GM23338 (cell line): ENCODE data around the gene HDAC6. TPM values are rescaled to one million over a fixed set of nuclear protein-coding genes. Genes with fewer than 3 reads are reported as not detected.

Experiments used
- ATAC-seq: fragments of 200-7000 bp; cut with Tn5 transposase; 3 replicates; pipeline ENCODE4 v1.9.1; 2020
- DNase-seq: peaks from one replicate; pipeline ENCODE4 v3.0.0-alpha.2; 2015; ENCODE audit warnings: low spot score
- H2AFZ ChIP-seq: fragments of 200-600 bp; sonication (generic); 2 replicates; pipeline ENCODE4 v1.8.0; 2016; ENCODE audit warnings: antibody characterized with exemption, mild to moderate bottlenecking, moderate library complexity
- H3F3A ChIP-seq: fragments of 200-600 bp; sonication (generic); replicated peaks from 2 replicates; pipeline ENCODE4 v1.8.0; 2017; ENCODE audit warnings: antibody characterized with exemption, mixed run types, low read depth
- H3K27ac ChIP-seq: fragments of 200-600 bp; sonication (generic); 2 replicates; pipeline ENCODE4 v1.6.1; 2016; ENCODE audit warnings: low read depth
- H3K27me3 ChIP-seq: fragments of 200-600 bp; sonication (generic); 2 replicates; pipeline ENCODE4 v1.8.0; 2016; ENCODE audit warnings: mild to moderate bottlenecking, mixed run types, moderate library complexity; ENCODE audit not compliant: insufficient read depth
- H3K36me3 ChIP-seq: fragments of 200-600 bp; sonication (generic); 2 replicates; pipeline ENCODE4 v1.8.0; 2016; ENCODE audit warnings: mild to moderate bottlenecking; ENCODE audit not compliant: insufficient read depth
- H3K4me1 ChIP-seq: fragments of 200-600 bp; sonication (generic); 2 replicates; pipeline ENCODE4 v1.8.0; 2016; ENCODE audit warnings: mild to moderate bottlenecking, moderate library complexity; ENCODE audit not compliant: insufficient read depth
- H3K4me2 ChIP-seq: fragments of 200-600 bp; sonication (generic); 2 replicates; pipeline ENCODE4 v1.7.1; 2017; ENCODE audit warnings: mixed run types
- H3K4me3 ChIP-seq: fragments of 200-600 bp; sonication (generic); 2 replicates; pipeline ENCODE4 v1.6.1; 2016; ENCODE audit warnings: mixed run types
- H3K79me2 ChIP-seq: fragments of 200-600 bp; sonication (generic); replicated peaks from 2 replicates; pipeline ENCODE4 v1.8.0; 2017; ENCODE audit warnings: mild to moderate bottlenecking; ENCODE audit not compliant: insufficient read depth
- H3K9me2 ChIP-seq: fragments of 200-600 bp; sonication (generic); 2 replicates; pipeline ENCODE4 v1.8.0; 2017; ENCODE audit not compliant: insufficient read depth
- H4K20me1 ChIP-seq: fragments of 200-600 bp; sonication (generic); replicated peaks from 2 replicates; pipeline ENCODE4 v1.8.0; 2017; ENCODE audit warnings: mild to moderate bottlenecking; ENCODE audit not compliant: insufficient read depth
- H3K27ac Mint-ChIP-seq: 2 replicates; pipeline ENCODE4 v1.8.0; 2020; ENCODE audit warnings: inconsistent platforms, mild to moderate bottlenecking, moderate library complexity, mixed read lengths
- H3K27me3 Mint-ChIP-seq: 3 replicates; pipeline ENCODE4 v1.8.0; 2022; ENCODE audit warnings: low read depth, mild to moderate bottlenecking, moderate library complexity, mixed read lengths, inconsistent platforms; ENCODE audit not compliant: insufficient read depth, poor library complexity
- H3K36me3 Mint-ChIP-seq: 3 replicates; pipeline ENCODE4 v1.8.0; 2021; ENCODE audit warnings: low read depth, mild to moderate bottlenecking, inconsistent platforms, moderate library complexity, mixed read lengths
- H3K4me1 Mint-ChIP-seq: 3 replicates; pipeline ENCODE4 v1.8.0; 2020; ENCODE audit warnings: mild to moderate bottlenecking, inconsistent platforms, mixed read lengths
- H3K4me3 Mint-ChIP-seq: 3 replicates; pipeline ENCODE4 v1.8.0; 2021; ENCODE audit warnings: moderate library complexity, mild to moderate bottlenecking, inconsistent platforms, mixed read lengths
- H3K9me3 Mint-ChIP-seq: 3 replicates; pipeline ENCODE4 v1.8.0; 2020; ENCODE audit warnings: moderate library complexity, mild to moderate bottlenecking, inconsistent platforms, mixed read lengths
- CREB1 ChIP-seq: fragments of 250-450 bp; sonication (Bioruptor Pico); IDR thresholded peaks from 2 replicates; pipeline ENCODE4 v1.5.0; 2020; ENCODE audit warnings: low read depth, mild to moderate bottlenecking, moderate library complexity
- STAT1 ChIP-seq: IDR thresholded peaks from one replicate; pipeline ENCODE4 v1.6.1; 2016; ENCODE audit warnings: antibody characterized with exemption; ENCODE audit not compliant: unreplicated experiment
- polyA plus RNA-seq: library from polyadenylated mRNA; unstranded; fragments of >200 nt; fragmentation: Nextera tagmentation; extraction: Ambion mirVana; gene quantifications from 2 replicates; pipeline ENCODE4 v1.2.1, GENCODE V29; 2016
- total RNA-seq: library from RNA; depleted of rRNA; stranded (reverse); fragments of >200 nt; shearing (Covaris generic); gene quantifications from 2 replicates; pipeline ENCODE4 v1.2.3, GENCODE V29; 2014
- TF ChIP-seq, protein P1 (sequence below): fragments of 250-450 bp; sonication (Bioruptor Pico); IDR thresholded peaks from 2 replicates; pipeline ENCODE4 v1.5.0; 2020; ENCODE audit warnings: mild to moderate bottlenecking, moderate library complexity
- TF ChIP-seq, protein P2 (sequence below): IDR thresholded peaks from 2 replicates; pipeline ENCODE4 v1.6.1; 2016; ENCODE audit warnings: antibody characterized with exemption
- TF ChIP-seq, protein P3 (sequence below): IDR thresholded peaks from one replicate; pipeline ENCODE4 v1.6.1; 2018; ENCODE audit warnings: antibody characterized with exemption; ENCODE audit not compliant: unreplicated experiment

Gene HDAC6
- total and polyA plus RNA-seq, 2 experiments from 2014 or later = 33.0 to 49.8 TPM

DNA sequence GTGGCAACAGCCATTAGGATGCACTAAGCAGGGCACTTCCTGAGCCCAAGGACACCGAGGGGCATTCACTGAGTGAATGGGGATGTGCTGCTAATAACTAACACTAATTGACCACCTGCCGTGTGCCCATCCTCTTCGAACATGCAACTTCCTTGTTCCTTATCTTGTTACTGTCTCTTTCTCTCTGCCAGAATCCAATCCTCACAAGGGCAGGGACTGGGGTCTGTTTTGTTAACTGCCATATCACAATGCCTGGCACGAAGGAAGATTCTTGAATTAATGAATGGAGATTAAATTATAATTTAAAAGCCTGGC, 25.7 kb downstream of the HDAC6 start (continued):
- TF ChIP-seq, protein P1, sequence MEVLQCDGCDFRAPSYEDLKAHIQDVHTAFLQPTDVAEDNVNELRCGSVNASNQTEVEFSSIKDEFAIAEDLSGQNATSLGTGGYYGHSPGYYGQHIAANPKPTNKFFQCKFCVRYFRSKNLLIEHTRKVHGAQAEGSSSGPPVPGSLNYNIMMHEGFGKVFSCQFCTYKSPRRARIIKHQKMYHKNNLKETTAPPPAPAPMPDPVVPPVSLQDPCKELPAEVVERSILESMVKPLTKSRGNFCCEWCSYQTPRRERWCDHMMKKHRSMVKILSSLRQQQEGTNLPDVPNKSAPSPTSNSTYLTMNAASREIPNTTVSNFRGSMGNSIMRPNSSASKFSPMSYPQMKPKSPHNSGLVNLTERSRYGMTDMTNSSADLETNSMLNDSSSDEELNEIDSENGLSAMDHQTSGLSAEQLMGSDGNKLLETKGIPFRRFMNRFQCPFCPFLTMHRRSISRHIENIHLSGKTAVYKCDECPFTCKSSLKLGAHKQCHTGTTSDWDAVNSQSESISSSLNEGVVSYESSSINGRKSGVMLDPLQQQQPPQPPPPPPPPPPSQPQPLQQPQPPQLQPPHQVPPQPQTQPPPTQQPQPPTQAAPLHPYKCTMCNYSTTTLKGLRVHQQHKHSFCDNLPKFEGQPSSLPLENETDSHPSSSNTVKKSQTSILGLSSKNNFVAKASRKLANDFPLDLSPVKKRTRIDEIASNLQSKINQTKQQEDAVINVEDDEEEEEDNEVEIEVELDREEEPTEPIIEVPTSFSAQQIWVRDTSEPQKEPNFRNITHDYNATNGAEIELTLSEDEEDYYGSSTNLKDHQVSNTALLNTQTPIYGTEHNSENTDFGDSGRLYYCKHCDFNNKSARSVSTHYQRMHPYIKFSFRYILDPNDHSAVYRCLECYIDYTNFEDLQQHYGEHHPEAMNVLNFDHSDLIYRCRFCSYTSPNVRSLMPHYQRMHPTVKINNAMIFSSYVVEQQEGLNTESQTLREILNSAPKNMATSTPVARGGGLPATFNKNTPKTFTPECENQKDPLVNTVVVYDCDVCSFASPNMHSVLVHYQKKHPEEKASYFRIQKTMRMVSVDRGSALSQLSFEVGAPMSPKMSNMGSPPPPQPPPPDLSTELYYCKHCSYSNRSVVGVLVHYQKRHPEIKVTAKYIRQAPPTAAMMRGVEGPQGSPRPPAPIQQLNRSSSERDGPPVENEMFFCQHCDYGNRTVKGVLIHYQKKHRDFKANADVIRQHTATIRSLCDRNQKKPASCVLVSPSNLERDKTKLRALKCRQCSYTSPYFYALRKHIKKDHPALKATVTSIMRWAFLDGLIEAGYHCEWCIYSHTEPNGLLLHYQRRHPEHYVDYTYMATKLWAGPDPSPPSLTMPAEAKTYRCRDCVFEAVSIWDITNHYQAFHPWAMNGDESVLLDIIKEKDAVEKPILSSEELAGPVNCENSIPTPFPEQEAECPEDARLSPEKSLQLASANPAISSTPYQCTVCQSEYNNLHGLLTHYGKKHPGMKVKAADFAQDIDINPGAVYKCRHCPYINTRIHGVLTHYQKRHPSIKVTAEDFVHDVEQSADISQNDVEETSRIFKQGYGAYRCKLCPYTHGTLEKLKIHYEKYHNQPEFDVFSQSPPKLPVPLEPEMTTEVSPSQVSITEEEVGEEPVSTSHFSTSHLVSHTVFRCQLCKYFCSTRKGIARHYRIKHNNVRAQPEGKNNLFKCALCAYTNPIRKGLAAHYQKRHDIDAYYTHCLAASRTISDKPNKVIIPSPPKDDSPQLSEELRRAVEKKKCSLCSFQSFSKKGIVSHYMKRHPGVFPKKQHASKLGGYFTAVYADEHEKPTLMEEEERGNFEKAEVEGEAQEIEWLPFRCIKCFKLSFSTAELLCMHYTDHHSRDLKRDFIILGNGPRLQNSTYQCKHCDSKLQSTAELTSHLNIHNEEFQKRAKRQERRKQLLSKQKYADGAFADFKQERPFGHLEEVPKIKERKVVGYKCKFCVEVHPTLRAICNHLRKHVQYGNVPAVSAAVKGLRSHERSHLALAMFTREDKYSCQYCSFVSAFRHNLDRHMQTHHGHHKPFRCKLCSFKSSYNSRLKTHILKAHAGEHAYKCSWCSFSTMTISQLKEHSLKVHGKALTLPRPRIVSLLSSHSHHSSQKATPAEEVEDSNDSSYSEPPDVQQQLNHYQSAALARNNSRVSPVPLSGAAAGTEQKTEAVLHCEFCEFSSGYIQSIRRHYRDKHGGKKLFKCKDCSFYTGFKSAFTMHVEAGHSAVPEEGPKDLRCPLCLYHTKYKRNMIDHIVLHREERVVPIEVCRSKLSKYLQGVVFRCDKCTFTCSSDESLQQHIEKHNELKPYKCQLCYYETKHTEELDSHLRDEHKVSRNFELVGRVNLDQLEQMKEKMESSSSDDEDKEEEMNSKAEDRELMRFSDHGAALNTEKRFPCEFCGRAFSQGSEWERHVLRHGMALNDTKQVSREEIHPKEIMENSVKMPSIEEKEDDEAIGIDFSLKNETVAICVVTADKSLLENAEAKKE (CRISPR knock-in tag) = no peak
- no peak for TF ChIP-seq STAT1

DNA sequence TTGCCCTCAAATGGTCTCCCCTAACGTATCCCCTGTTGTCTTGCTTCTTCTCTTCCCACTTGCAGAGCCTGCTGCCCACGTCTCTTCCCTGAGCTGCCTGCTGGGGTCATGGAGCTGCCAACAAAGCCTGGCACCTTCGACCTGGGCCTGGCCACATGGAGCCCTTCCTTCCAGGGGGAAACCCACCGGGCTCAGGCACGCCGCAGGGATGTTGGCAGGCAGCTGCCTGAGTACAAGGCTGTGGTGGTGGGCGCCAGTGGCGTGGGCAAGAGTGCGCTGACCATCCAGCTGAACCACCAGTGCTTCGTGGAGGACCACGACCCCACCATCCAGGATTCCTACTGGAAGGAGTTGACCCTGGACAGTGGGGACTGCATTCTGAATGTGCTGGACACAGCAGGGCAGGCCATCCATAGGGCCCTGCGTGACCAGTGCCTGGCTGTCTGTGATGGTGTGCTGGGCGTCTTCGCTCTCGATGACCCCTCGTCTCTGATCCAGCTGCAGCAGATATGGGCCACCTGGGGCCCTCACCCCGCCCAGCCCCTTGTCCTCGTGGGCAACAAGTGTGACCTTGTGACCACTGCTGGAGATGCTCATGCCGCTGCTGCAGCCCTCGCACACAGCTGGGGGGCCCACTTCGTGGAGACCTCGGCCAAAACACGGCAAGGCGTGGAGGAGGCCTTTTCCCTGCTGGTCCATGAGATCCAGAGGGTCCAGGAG, 27.3 kb downstream of the HDAC6 start:
- Histone ChIP-seq H2AFZ (no peak overlapping the region), H3K4me2 (no peak overlapping the region), H3K27ac (no peak overlapping the region), H3K4me3 (no peak overlapping the region), H3K79me2 (no peaks in the 10 kb centered on the region), H4K20me1 (no peaks in the 10 kb centered on the region), H3F3A (no peaks in the 10 kb centered on the region), H3K27me3 (peaks cover 67% of the 10 kb centered on the region), H3K9me2 (no peaks in the 10 kb centered on the region), H3K36me3 (no peaks in the 10 kb centered on the region), H3K4me1 (no peaks in the 10 kb centered on the region)
- Mint-ChIP-seq H3K9me3 (peaks cover 3% of the 10 kb centered on the region; the same call in 1 of the 3 replicates), H3K27ac (no peak overlapping the region), H3K27me3 (peaks cover 47% of the 10 kb centered on the region), H3K4me3 (no peak overlapping the region), H3K36me3 (peaks cover 15% of the 10 kb centered on the region; the same call in 2 of the 3 replicates), H3K4me1 (peaks cover 11% of the 10 kb centered on the region)
- DNase-seq = no peak
- ATAC-seq = no peak
- TF ChIP-seq, protein P2, sequence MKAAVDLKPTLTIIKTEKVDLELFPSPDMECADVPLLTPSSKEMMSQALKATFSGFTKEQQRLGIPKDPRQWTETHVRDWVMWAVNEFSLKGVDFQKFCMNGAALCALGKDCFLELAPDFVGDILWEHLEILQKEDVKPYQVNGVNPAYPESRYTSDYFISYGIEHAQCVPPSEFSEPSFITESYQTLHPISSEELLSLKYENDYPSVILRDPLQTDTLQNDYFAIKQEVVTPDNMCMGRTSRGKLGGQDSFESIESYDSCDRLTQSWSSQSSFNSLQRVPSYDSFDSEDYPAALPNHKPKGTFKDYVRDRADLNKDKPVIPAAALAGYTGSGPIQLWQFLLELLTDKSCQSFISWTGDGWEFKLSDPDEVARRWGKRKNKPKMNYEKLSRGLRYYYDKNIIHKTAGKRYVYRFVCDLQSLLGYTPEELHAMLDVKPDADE = no peak
- TF ChIP-seq STAT1 (no peak), CREB1 (CRISPR knock-in tag) (no peak)
- TF ChIP-seq, protein P3, sequence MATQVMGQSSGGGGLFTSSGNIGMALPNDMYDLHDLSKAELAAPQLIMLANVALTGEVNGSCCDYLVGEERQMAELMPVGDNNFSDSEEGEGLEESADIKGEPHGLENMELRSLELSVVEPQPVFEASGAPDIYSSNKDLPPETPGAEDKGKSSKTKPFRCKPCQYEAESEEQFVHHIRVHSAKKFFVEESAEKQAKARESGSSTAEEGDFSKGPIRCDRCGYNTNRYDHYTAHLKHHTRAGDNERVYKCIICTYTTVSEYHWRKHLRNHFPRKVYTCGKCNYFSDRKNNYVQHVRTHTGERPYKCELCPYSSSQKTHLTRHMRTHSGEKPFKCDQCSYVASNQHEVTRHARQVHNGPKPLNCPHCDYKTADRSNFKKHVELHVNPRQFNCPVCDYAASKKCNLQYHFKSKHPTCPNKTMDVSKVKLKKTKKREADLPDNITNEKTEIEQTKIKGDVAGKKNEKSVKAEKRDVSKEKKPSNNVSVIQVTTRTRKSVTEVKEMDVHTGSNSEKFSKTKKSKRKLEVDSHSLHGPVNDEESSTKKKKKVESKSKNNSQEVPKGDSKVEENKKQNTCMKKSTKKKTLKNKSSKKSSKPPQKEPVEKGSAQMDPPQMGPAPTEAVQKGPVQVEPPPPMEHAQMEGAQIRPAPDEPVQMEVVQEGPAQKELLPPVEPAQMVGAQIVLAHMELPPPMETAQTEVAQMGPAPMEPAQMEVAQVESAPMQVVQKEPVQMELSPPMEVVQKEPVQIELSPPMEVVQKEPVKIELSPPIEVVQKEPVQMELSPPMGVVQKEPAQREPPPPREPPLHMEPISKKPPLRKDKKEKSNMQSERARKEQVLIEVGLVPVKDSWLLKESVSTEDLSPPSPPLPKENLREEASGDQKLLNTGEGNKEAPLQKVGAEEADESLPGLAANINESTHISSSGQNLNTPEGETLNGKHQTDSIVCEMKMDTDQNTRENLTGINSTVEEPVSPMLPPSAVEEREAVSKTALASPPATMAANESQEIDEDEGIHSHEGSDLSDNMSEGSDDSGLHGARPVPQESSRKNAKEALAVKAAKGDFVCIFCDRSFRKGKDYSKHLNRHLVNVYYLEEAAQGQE = no peak
